ENCODE results near the gene TREX2. TPM values are rescaled to one million over a fixed set of nuclear protein-coding genes. Genes with fewer than 3 reads are reported as not detected.
"Not testable (repeated sequence)": the region's sequence is repeated elsewhere in the genome, so short reads cannot be mapped to it uniquely, and the experiment has no call there.

Gene TREX2
- polyA plus RNA-seq, 4 donors, result 0.14 to 0.53 (median 0.35) TPM

DNA sequence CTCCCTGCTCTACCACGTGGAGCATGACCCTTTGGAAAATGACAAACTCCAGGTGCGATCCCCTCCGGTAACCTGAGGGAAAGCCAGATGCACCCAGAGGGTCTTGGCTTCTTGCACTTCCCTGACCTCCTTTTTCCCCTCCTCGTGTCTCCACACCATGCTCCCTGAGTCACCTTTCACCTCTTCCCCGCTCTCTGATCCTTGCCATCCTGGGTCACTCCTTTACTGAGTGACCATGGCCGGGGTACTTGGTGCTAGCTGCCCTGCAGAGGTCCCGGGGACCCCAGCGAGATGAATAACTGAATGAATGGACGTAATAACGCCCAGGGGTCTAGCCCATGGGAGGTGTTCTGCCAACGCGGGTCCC is 35.0 kb downstream of the TREX2 start:
- DNase-seq (ENCODE audit: low read depth in 4 of 4, low spot score in 3 of 4), result no peak

DNA sequence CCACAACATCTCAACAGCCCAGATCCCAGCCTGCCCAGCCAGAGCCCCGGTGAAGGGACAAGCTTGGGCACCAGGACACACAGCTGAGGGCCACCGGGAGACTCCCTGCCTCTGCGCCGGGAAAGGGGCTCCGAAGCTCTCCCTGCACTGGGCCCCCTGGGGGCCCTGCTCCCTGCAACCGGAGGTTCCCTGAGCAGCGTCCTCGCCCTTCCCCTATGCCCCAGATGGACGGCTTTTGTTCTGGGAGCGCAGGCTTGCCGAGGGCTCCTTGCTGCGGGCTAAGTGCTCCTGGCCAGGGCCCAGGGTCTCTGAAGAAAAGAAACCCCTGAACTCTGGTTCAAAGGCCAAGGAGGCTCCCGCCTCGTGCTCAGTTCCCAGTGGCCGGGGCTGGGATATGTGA is 35.5 kb downstream of the TREX2 start:
- no peak for DNase-seq (ENCODE audit: low read depth in 4 of 4, low spot score in 3 of 4)

DNA sequence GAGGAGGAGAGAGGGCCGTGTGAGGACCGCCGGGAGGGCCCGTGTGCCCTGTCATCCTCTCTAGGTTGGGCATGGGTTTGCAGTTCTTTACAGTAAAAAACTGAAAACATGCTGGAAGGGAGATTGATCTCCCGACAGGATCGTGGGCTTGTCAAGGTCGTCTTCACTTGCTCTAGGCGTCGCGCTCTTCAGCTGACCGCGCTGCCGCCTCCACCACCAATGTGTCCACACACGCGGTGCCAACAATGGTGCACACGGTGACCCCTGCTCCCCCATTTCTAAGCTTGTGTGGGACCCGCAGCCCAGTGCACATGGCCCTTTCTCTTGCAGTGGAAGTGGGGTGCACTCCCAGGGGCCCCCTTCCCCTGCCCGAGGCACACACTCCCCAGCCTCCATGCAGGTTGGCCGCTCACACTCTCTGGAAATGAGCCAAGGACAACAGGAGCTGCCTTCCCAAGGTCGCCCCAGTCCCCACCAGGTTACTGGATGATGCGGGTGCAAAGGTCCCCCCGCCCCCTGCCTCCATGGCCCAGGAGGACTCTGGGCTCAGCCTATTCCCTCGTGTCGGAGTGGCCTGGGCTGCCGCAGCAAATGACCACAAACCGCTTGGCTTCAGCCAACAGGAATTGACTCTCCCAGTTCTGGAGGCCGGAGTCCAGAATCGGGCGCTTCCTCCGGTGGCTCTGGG is 36.3 kb downstream of the TREX2 start:
- DNase-seq (ENCODE audit: low read depth in 4 of 4, low spot score in 3 of 4), result no peak

DNA sequence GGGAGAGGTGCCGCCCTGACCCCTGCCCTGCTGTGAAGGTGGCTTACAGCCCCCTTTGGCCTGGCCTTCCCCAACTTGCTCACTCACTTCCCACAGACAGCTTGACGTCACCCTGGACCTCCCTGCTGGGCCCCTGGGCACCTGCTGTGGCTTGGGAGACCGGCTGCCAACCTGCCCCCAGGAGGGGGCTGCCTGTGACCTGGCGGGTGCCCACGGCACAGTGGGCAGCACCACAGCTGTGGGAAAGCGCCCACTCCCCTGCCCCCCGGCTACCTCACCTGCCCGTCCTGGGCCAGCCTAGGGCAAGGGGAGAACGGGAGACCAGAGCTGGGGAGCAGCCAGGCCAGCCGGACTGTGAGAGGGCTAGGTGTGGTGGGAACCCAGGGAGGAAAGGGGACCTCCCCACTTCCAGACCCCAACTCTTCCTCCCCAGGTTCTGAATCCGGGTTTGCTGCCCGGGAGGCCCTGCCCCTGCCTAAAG is 36.9 kb downstream of the TREX2 start:
- DNase-seq (ENCODE audit: low read depth in 4 of 4, low spot score in 3 of 4), result no peak

DNA sequence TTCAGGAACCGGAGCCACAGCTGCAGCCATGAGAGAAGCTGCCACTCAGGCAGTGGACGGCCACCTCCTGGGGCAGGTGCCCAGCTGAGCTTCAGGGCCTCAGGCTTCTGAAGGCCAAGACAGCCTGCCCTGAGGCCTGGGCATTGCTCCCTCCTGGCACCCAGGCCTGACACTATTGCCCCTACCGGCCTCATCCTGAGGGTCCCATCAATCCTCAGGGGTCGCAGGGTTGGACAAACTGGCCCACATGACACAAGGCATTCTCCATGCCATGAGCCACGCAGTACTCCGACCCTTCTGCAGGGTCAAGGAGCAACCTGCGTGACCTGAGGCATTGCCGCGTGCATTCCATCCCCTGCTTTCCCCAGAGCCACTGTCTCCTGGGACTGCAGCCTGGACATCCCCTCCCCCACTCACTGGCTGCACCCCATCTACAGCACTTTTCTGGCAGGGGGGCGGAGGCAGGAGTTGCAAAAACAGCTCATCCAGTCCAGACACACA is 37.6 kb downstream of the TREX2 start:
- DNase-seq (ENCODE audit: low read depth in 4 of 4, low spot score in 3 of 4), result no peak

DNA sequence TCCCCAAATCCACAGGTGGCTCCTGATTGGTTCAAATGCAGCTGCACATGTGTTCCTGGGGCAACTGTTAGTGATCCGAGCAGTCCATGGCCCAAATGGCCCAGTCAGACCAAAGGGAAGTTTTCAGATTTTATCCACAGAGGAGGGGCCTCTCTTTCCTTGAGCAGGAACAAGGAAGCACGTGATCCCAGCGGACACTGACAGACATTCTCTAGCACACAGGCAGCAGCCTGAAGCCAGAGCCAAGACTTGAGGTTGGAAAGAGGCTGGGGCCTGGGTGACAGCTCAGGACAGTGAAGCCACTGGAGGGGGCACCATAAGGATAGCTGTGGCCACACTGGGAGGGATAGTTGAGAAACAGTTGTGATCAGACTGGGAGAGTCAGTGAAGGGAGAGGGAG is 38.1 kb downstream of the TREX2 start:
- no peak for DNase-seq (ENCODE audit: low read depth in 4 of 4, low spot score in 3 of 4)

DNA sequence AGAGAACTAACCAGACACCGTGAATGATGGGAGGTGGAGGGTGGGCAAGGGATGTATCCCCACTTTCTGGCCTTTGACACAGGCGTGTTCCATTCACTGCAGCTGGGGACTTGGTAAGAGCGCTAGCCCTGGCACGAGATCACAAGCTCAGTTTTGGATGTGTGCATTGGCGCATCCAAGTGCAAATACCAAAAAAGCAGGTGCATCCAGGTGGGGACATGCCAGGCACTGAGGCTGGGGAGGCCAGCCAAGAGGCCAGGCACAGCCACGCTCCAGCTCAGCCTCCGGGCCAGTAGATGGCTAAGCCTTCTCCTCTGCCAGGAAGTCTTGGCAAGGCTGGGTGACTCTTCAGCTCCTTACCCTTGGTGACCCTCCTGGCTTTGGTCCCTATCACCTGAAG is 39.0 kb downstream of the TREX2 start:
- no peak for DNase-seq (ENCODE audit: low read depth in 4 of 4, low spot score in 3 of 4)

DNA sequence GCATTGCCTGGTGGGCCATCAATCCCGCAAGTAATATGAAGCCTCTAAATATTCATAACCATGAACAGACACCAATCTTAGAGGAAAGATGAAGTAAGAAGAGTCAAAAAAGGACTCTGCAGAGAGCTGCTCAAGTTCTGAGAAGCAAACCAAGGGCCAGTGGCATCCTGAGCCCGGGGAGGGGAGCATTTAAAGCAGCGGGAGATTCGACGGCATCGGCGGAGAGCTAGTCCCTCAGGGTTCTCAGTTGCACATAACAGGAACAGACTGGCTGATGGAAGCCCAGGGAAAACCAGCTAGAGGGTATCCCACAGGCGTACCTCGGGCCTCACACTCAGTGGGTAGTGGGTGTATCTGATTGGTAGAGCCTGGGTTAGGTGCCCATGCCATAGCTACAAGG is 39.8 kb downstream of the TREX2 start:
- no peak for DNase-seq (ENCODE audit: low read depth in 4 of 4, low spot score in 3 of 4)

DNA sequence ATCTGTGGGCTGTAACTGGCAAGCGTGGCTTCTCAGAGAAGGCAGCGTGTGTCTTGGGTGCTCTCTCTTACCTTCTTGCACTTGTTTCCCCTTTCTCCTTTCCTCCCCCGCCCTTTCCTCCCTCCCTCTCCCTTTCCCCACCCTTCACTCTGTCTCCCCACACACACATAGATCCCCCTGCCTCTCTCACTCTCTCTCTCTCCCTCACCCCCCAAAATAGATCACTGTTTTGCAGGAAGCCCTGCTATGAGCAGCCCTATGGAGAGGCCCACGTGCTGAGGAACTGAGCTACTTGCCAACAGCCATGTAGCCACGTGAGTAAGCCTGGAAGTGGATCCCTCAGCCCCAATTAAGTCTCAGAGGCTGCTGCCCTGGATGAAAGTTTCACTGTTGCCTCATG is 40.4 kb downstream of the TREX2 start:
- no peak for DNase-seq (ENCODE audit: low read depth in 4 of 4, low spot score in 3 of 4)

DNA sequence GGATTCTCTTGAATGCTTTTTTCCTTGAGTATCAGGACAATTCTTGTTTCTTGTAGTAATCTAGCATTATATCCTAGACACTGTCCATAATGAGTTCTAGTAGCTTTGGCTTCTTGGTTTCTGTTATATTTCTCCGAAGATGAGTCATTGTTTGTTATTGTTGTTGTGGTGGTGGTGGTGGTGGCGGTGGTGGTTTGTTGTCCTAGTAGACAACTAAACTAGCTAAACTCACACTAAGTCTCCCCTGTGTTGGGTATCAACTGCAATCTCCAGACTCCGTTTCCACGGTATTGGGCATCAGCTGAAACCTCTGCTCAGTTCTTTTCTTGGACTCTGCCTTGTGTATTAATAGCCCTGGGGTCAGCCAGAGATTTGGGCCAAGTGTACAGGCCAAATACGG is 41.5 kb downstream of the TREX2 start:
- not testable (repeated sequence) for DNase-seq (ENCODE audit: low read depth in 4 of 4, low spot score in 3 of 4)

DNA sequence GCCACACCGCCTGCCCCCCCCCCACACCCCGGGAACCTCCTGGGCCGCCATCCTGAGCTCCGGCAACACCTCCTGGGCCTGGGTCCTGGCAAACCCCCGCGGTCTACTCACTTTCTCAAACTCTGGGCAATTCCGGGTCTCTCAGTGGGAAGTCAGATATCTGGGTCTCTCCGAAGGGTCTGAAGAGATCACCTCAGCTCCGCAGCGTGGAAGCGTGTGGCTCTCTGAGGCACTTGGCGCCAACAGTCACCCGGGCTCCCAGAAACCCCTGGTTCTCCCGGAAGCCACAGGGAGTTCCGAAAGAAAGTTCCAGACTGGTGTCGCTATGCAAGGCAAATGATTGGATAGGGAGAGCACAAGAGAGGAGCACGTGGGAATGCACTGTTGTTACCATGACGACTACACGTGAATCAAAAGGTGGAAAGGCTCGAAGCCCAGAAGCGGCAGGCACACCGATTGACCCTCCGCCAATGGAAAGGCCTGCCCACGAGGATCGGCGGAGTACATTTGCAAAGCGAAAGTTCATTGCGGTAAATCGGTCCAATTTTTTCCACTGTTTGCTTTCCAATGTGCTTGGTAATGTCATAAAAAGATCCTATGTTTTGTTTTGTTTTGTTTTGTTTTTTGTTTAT is 44.6 kb downstream of the TREX2 start, which contains the start of gene PNMA6E:
TSS of gene PNMA6E (minus strand) at position 218 of the 632 bp plus-strand sequence. CDS start 2,501 bp downstream, outside the sequence.
- no peak for DNase-seq (ENCODE audit: low read depth in 4 of 4, low spot score in 3 of 4)

DNA sequence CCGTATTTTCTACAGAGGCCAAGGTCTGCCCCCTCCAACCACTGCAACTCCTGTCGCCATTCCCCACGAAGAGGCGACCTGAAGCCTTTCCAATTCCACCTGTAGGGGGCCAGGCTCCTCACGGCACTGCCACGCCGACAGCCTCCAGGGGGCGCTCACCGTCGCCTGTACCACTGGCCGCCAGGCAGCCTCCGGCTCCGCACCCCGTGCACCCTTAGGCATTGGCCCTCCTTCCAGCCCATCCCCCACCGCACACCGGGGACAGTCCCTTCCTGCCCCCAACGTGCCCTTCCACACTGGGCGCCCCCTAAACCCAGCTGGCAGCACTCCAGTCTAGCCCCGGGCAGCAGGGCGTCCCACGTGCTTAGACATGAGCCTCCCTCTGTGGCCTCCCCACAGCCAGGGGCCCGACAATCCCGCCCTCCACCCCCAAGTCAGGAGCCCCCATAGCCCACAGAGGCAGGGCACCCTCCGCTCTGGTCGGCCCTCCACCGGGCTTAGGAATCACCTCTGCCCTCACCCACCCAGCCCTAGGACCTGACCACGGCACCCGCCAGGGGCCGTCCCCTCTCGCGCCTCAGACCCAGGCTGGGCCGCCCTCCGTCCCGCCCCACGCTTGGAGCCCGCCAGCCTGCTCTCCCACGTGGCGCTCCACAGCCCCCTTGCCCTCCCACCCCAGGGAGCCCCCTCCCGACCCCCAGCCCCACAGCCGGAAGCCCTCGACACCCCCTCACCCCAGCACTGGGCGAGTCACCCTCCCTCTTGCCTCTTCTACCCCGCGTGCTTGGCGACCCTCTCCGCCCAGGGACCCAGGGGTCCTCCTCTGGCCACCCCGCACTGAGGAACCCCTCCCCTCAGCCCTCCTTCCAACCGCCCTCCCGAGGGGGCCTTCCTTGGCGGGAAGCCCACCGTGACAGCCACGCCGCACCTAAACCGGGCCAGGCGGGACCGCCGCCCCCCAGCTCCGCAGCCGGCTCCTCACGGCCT is 45.4 kb downstream of the TREX2 start:
- no peak for DNase-seq (ENCODE audit: low read depth in 4 of 4, low spot score in 3 of 4)

DNA sequence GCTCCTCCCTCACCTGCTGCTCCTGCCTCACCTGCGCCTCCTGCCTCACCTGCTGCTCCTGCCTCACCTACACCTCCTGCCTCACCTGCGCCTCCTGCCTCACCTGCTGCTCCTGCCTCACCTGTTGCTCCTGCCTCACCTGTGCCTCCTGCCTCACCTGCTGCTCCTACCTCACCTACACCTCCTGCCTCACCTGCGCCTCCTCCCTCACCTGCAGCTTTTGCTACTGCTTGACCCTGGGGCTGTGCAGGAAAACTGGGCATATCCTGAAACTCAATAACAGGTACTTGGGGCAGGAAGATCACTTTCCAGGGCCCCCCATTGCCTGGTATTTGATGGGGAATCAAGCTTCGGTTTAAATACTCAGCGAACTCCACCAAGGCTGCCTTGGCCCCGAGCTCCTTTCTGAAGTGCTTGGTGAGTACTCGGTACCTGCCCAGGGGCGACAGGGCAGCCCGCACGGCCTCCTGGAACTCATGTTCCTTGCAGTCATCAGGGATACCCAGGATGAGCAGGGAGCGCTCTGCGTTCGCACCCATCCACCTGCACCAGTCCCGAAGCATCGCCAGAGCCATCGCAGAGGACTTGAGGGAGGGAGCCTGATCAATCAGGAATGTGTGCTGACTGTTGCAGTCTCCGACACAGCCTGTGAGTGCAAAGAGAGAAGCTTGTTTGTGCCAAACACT is 47.4 kb downstream of the TREX2 start:
- DNase-seq (ENCODE audit: low read depth in 4 of 4, low spot score in 3 of 4), result no peak

DNA sequence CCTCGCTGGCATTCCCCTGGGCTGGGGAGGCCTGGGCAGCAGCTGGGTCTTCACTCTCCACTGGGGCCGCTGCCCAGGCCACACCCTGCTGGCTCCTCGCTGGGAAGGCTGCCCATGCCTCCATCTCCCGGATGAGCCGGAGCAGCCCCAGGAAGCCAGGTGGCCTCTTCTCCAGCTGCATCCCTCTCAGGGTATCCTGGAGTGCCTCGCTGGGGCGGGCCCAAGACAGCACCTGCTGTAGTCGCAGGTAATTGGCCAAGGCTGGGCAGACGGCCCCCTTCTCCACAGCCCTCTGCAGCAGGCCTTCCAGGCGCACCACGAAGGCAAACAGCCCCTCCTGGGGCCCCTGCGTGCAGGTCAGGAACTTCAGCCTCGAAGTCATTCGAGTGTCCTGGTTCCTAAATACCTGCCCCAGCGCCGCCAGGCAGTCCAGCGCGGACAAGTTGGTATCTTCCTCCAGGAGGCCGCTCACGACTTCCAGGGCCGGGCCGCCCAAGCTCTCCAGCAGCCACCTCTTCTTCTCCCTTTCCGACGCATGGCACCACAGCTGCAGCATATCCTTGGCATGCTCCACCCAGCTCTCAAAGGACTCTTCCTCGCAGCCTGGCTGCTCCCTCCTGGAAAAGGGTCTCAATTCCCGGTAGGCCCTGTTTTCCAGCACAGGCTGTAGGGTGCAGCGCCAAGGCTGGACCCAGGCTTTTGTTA is 48.4 kb downstream of the TREX2 start:
- no peak for DNase-seq (ENCODE audit: low read depth in 4 of 4, low spot score in 3 of 4)

DNA sequence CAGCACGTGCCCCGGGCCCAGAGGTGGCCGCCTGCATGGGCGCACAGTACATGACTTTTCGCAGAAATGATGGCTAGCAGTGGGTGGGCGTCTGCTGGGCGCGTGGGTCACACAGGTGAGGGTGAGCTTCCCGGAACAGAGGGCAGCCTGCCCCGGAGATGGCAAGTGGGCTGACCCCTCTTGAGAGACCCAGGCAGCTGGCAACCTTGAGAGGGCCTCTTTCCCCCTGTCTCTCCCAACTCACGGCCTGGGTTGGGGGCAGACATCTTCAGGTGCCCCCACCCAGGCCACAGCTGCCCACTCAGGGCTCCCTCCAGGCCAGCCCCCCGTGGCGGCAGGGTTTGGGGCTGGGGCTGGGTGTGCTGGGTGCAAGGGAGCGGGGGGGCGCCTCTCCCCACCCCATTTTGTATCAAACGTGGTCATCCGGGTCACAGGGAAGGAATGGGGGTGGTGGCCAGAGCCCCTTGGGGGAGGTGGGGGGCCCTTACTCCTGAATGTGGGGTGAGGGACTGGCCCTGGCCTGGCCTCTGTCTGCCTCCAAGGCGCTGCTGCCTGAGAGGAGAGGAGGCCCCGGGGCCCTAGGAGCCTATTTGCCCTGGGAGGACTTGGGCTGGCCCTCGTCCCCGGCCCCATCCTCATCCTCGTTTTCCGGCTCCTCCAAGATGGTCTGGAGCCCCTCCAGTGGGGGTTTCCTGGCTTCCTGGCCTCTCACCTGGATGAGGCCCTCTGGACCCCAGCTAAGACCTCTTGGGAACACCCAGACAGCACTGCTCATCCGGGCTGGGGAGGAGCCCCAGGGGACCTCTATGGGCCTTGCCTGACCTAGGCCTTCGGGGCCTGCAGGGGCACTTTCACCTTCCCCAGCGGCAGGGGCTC is 49.3 kb downstream of the TREX2 start:
- no peak for DNase-seq (ENCODE audit: low read depth in 4 of 4, low spot score in 3 of 4)

DNA sequence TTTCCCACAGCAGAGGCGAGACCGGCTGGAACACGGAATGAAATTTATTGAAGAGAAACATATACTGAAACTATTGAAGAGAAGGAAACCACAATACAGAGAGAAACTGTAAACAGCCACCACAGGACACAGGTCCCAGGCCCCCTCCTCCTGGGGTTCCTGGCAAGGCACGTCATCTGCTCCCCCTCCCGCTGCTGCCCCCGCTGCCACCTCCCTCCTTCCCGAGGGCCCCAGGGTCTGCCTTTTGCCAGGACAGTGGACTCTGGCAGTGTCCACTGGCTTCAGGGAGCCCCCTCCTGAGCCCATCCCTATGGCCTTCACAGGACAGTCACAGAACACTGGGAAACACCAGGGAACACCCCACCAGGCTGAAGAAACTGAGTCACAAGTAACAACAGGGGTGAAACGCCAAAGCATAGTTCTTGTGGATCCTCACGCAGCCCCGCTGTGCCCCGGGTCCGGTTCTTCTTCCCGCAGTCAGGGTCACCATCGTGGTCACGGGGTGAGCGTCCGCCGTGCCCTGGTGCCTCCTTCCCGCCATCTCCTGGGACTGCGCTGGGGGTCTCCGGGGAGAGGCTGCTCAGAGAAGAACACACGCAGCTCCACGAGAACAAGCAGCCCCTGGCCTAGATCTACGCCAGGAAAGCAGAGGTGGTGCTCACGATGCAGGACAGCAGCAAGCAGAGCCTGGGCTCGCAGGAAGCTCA is 50.1 kb downstream of the TREX2 start:
- no peak for DNase-seq (ENCODE audit: low read depth in 4 of 4, low spot score in 3 of 4)

DNA sequence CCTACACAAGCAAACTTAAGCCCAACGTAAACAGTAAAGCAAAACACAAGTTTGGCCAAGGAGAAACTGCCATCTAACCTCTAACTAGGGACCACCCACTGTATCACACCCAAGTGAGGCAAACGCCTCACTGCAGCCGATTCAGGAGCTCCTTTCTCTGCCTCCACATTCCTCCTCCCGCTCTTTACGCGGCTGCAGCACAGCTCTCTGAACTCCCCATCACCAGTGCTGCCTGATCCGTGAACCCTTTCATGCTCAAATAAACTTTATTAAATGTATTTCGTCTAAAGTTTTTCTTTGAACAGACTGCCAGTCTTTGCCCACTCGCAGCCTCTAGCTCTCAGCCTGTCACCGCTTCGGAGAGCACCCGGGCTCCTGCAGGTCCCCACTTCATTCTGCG is 51.2 kb downstream of the TREX2 start:
- DNase-seq (ENCODE audit: low read depth in 4 of 4, low spot score in 3 of 4), result no peak
